ENCODE data around the gene NBPF3. TPM values are rescaled to one million over a fixed set of nuclear protein-coding genes. Genes with fewer than 3 reads are reported as not detected.

Gene NBPF3
- total RNA-seq, 3 donors from 2014 or later (not counting 1 experiment from before 2014, with no cell fraction given): 10.4 to 22.6 (median 13.1) TPM

GRCh38 chr1:21489146-21489545 lies 49.2 kb downstream of the NBPF3 start:
- Mint-ChIP-seq H3K27me3 (ENCODE audit: low read depth in 2 of 2) (peaks cover 0 to 9% of the 10 kb centered on the region in 2 donors), H3K27ac (no peak overlapping the region), H3K9me3 (no peaks in the 10 kb centered on the region), H3K4me1 (peaks cover 9% of the 10 kb centered on the region in 2 donors), H3K36me3 (no peaks in the 10 kb centered on the region), H3K4me3 (no peak overlapping the region)
- H3K4me1 ChIP-seq (ENCODE audit: control insufficient read depth, insufficient read depth, low read length): peaks cover 4% of the 10 kb centered on the region
- H3K27ac ChIP-seq (ENCODE audit: low read length): no peak overlapping the region
- TF ChIP-seq CTCF (IDR thresholded peaks at IDR 0.05): no peak
- DNase-seq: no peak
- H3K9me3 ChIP-seq (ENCODE audit: control insufficient read depth, insufficient read depth, low read length): no peaks in the 10 kb centered on the region
- no peaks in the 10 kb centered on the region for H3K36me3 ChIP-seq (ENCODE audit: control insufficient read depth, insufficient read depth, low read length)
- intact Hi-C loops (cut with micrococcal nuclease): no loop called here
- 95% methylated on average over 11 of the region's 11 CpGs for WGBS (ENCODE audit: insufficient coverage)
- H3K4me3 ChIP-seq (ENCODE audit: low read length): no peak overlapping the region
- no peak for ATAC-seq
- no peaks in the 10 kb centered on the region for H3K27me3 ChIP-seq (ENCODE audit: control insufficient read depth, insufficient read depth, low read length)

- Mint-ChIP-seq H3K27ac (no peak overlapping the region), H3K4me3 (no peak overlapping the region), H3K9me3 (no peaks in the 10 kb centered on the region), H3K36me3 (no peaks in the 10 kb centered on the region), H3K4me1 (peaks cover 9% of the 10 kb centered on the region in 2 donors), H3K27me3 (ENCODE audit: low read depth in 2 of 2) (peaks cover 3 to 9% of the 10 kb centered on the region in 2 donors)
- TF ChIP-seq CTCF (IDR thresholded peaks at IDR 0.05): peak; percentile 12
- Histone ChIP-seq H3K4me1 (ENCODE audit: control insufficient read depth, insufficient read depth, low read length) (peaks cover 4% of the 10 kb centered on the region), H3K9me3 (ENCODE audit: control insufficient read depth, insufficient read depth, low read length) (no peaks in the 10 kb centered on the region), H3K27me3 (ENCODE audit: control insufficient read depth, insufficient read depth, low read length) (no peaks in the 10 kb centered on the region), H3K4me3 (ENCODE audit: low read length) (no peak overlapping the region), H3K27ac (ENCODE audit: low read length) (no peak overlapping the region), H3K36me3 (ENCODE audit: control insufficient read depth, insufficient read depth, low read length) (no peaks in the 10 kb centered on the region)
- 89% methylated on average over 11 of the region's 11 CpGs for WGBS (ENCODE audit: insufficient coverage)
- intact Hi-C loops (cut with micrococcal nuclease): no loop called here
- DNase-seq (peak in 1 of 2 donors; percentile 19), ATAC-seq (peak in 2 of 3 donors; percentile 33 to 56)
These were observed 51.0 kb downstream of the NBPF3 start for GRCh38 chr1:21490774-21491487.

GRCh38 chr1:21491488-21492355 lies 51.8 kb downstream of the NBPF3 start:
- ATAC-seq: no peak
- peaks cover 9% of the 10 kb centered on the region in 2 donors for H3K4me1 Mint-ChIP-seq
- no peaks in the 10 kb centered on the region for H3K27me3 ChIP-seq (ENCODE audit: control insufficient read depth, insufficient read depth, low read length)
- H3K27me3 Mint-ChIP-seq (ENCODE audit: low read depth in 2 of 2): peaks cover 3 to 9% of the 10 kb centered on the region in 2 donors
- no peak for DNase-seq
- no peak overlapping the region for H3K4me3 Mint-ChIP-seq
- no peak for TF ChIP-seq CTCF (IDR thresholded peaks at IDR 0.05)
- H3K4me1 ChIP-seq (ENCODE audit: control insufficient read depth, insufficient read depth, low read length): peaks cover 4% of the 10 kb centered on the region
- H3K9me3 ChIP-seq (ENCODE audit: control insufficient read depth, insufficient read depth, low read length): no peaks in the 10 kb centered on the region
- WGBS (ENCODE audit: insufficient coverage): 68% methylated on average over 6 of the region's 8 CpGs
- no peak overlapping the region for H3K27ac Mint-ChIP-seq
- no peaks in the 10 kb centered on the region for H3K36me3 ChIP-seq (ENCODE audit: control insufficient read depth, insufficient read depth, low read length)
- intact Hi-C loops (cut with micrococcal nuclease): no loop called here
- no peak overlapping the region for H3K27ac ChIP-seq (ENCODE audit: low read length)
- H3K9me3 Mint-ChIP-seq: no peaks in the 10 kb centered on the region
- H3K36me3 Mint-ChIP-seq: no peaks in the 10 kb centered on the region
- no peak overlapping the region for H3K4me3 ChIP-seq (ENCODE audit: low read length)

Measured in natural killer cell (primary cell).